Measurements from ENCODE around the gene ENSA. TPM values are rescaled to one million over a fixed set of nuclear protein-coding genes. Genes with fewer than 3 reads are reported as not detected.

Gene ENSA
- total RNA-seq, 1 experiment from 2014 or later = 194 TPM

GRCh38 chr1:150620919-150621318 lies 8.5 kb downstream of the ENSA start:
- Histone ChIP-seq H3K4me2 (ENCODE audit: low read length) (no peak overlapping the region), H3K27ac (ENCODE audit: low read length) (peak overlapping the region; percentile 42; the same call in 1 of the 2 replicates), H3K4me1 (ENCODE audit: insufficient read depth, low read length) (peaks cover 52% of the 10 kb centered on the region), H3K9me2 (replicated peaks; ENCODE audit: low read length) (no peaks in the 10 kb centered on the region), H3K4me3 (ENCODE audit: low read length) (no peak overlapping the region), H4K20me1 (ENCODE audit: low read length) (no peaks in the 10 kb centered on the region), H2AFZ (ENCODE audit: low read length) (no peak overlapping the region), H3K27me3 (ENCODE audit: low read length) (no peaks in the 10 kb centered on the region), H3K9ac (ENCODE audit: low read length) (no peak overlapping the region), H3K36me3 (ENCODE audit: low read depth, low read length) (peaks cover 69% of the 10 kb centered on the region), H3K79me2 (ENCODE audit: low read length) (peaks cover 26% of the 10 kb centered on the region), H3F3A (ENCODE audit: low read length, unreplicated experiment) (peaks cover 5% of the 10 kb centered on the region), H3K9me3 (ENCODE audit: low read length) (no peaks in the 10 kb centered on the region)
- DNase-seq (no peak), ATAC-seq (no peak)
- no TSS peak for BruUV-seq (replicated peaks)
- no peak for TF ChIP-seq CTCF (conservative IDR thresholded peaks at IDR 0.05; ENCODE audit: low read depth, low read length)
- TF ChIP-seq EZH2 (IDR thresholded peaks at IDR 0.05; ENCODE audit: low read length, unreplicated experiment) = no peak
- no peak for TF ChIP-seq EZH2phosphoT487 (IDR thresholded peaks at IDR 0.05; ENCODE audit: borderline replicate concordance, low read length)
- POLR2A ChIA-PET (ENCODE audit: unreplicated experiment) = interaction anchor here (1.5 kb wide), 1 partner anchor 41 kb away, joined by 11 read pairs; the partner anchor contains the start of gene MCL1
- intact Hi-C loops (cut with micrococcal nuclease) = loop anchor here (2.0 to 10.0 kb wide), 5 partner anchors 42 to 384 kb away; partner anchors contain the start of genes MCL1, MINDY1, PRUNE1 and SETDB1
- CTCF ChIA-PET = interaction anchor here (0.6 to 1.0 kb wide), 3 partner anchors 41 to 375 kb away, joined by 3 to 6 read pairs (median 6); partner anchors contain the start of gene MCL1

GRCh38 chr1:150619576-150620509 lies 9.6 kb downstream of the ENSA start:
- DNase-seq (peak; percentile 84), ATAC-seq (peak; percentile 74)
- H3K4me3 ChIP-seq (ENCODE audit: low read length) = no peak overlapping the region
- H3K27me3 ChIP-seq (ENCODE audit: low read length) = no peaks in the 10 kb centered on the region
- intact Hi-C loops (cut with micrococcal nuclease) = loop anchor here (2.0 to 10.0 kb wide), 5 partner anchors 41 to 385 kb away; partner anchors contain the start of genes MCL1, MINDY1, PRUNE1 and SETDB1
- H3K36me3 ChIP-seq (ENCODE audit: low read depth, low read length) = peaks cover 59% of the 10 kb centered on the region
- peaks cover 5% of the 10 kb centered on the region for H3F3A ChIP-seq (ENCODE audit: low read length, unreplicated experiment)
- no peaks in the 10 kb centered on the region for H3K9me3 ChIP-seq (ENCODE audit: low read length)
- no peaks in the 10 kb centered on the region for H4K20me1 ChIP-seq (ENCODE audit: low read length)
- POLR2A ChIA-PET (ENCODE audit: unreplicated experiment) = interaction anchor here (0.6 to 1.5 kb wide), 4 partner anchors 40 to 194 kb away, joined by 3 to 11 read pairs (median 6); partner anchors contain the start of gene MCL1
- peaks cover 21% of the 10 kb centered on the region for H3K79me2 ChIP-seq (ENCODE audit: low read length)
- H2AFZ ChIP-seq (ENCODE audit: low read length) = no peak overlapping the region
- H3K4me1 ChIP-seq (ENCODE audit: insufficient read depth, low read length) = peaks cover 54% of the 10 kb centered on the region
- H3K9me2 ChIP-seq (replicated peaks; ENCODE audit: low read length) = no peaks in the 10 kb centered on the region
- CTCF ChIA-PET = interaction anchor here (0.6 to 1.1 kb wide), 4 partner anchors 36 to 250 kb away, joined by 3 to 4 read pairs (median 3); no protein-coding TSS in a partner anchor
- BruUV-seq (replicated peaks) = no TSS peak
- H3K27ac ChIP-seq (ENCODE audit: low read length) = peak overlapping the region; percentile 42
- H3K9ac ChIP-seq (ENCODE audit: low read length) = no peak overlapping the region
- TF ChIP-seq CTCF (conservative IDR thresholded peaks at IDR 0.05; ENCODE audit: low read depth, low read length) = peak; percentile 72
- no peak for TF ChIP-seq EZH2 (IDR thresholded peaks at IDR 0.05; ENCODE audit: low read length, unreplicated experiment)
- TF ChIP-seq EZH2phosphoT487 (IDR thresholded peaks at IDR 0.05; ENCODE audit: borderline replicate concordance, low read length) = no peak
- no peak overlapping the region for H3K4me2 ChIP-seq (ENCODE audit: low read length)
